Measurements from ENCODE around the gene DPF1.

The DPF1 gene

DNA sequence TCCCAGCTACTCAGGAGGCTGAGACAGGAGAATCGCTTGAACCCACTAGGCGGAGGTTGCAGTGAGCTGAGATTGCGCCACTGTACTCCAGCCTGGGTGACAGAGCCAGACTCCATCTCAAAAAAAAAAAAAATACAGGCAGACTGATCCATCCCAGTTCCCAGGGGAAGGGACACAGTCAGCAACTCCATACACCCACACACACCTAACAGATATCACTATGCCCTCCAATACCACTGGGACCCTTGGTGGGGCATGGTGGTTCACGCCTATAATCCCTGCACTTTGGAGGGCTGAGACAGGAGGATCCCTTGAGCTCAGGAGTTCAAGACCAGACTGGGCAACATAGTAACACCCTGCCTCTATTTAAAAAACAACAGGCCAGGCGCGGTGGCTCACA lies 2.6 kb downstream of the DPF1 start:
- no peak for DNase-seq (ENCODE audit: low spot score)

GRCh38 chr19:38219221-38219620 lies 4.8 kb downstream of the DPF1 start:
- DNase-seq (ENCODE audit: low spot score), result no peak

DNA sequence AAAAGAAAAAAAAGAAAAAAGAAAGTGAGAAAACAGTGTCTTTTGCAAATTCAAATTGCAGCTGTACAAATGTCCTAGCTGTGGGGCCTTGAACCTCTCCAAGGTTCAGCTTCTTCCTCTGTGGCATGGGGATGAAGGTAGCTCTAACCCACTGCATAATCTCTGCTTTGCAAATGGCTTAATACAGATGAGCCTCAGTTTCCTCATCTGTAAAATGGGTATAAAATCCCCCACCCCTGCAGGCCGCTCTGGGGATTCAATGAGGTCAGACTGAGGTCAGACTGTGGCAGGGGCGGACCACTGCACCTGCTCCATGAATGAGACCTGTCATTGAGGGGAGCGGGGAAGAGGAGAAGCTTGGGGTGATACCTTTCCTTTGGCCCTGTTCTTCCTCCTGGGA lies 5.8 kb downstream of the DPF1 start:
- no peak for DNase-seq (ENCODE audit: low spot score)

GRCh38 chr19:38216785-38217641 lies 7.0 kb downstream of the DPF1 start:
- no peak for DNase-seq (ENCODE audit: low spot score)

- DNase-seq (ENCODE audit: low spot score), result no peak
Observed at GRCh38 chr19:38213911-38214625, 10.0 kb downstream of the DPF1 start.

DNA sequence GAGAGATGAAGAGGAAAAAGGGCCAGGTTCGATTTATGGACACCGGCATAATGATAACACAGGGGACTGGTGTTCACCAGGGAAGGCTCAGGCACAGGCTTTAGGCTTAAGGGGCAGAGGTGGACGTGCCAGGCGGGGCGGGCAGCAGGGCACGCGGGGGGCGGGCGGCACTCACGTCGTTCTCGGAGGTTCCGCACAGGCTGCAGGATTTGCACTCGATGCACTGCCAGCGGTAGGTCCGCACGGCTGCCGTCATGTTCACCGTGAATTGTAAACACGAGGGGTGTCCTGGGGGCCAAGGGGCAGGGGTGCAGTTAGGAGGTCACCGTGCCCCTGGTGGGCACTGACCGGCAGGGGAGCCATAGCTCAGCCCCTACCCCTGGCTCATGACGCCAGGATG lies 10.6 kb downstream of the DPF1 start:
- no peak for DNase-seq (ENCODE audit: low spot score)

- no peak for DNase-seq (ENCODE audit: low spot score)
Observed at GRCh38 chr19:38211766-38212165, 12.3 kb downstream of the DPF1 start.

GRCh38 chr19:38211151-38211591 lies 12.9 kb downstream of the DPF1 start:
- DNase-seq (ENCODE audit: low spot score), result no peak

DNA sequence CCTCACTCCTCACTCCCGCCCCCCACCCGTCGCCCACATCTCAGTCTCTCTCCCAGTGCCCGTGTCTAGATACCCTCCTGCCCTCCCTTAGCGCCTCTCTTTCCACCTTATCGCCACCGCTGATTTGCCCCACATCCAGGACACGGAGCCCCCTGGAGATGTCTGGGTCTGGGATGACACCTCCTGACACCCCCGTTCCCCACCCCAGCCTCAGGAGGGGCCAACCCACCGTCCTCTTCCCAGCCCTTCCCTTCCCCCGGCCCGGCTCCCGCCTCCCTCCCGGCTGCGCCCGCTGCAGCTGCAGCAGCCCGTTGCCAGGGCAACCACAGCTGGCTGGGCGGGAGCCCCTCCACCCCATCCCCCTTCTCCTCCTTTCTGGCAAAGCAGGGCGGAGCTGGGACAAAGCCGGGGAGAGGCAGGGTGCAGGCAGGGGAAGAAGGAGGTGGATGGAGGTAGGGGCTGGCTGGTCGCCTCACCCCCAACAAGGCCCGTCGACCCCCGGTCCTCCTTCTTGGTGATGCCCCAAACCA lies 13.5 kb downstream of the DPF1 start:
- no peak for DNase-seq (ENCODE audit: low spot score)

GRCh38 chr19:38209671-38210457 lies 14.2 kb downstream of the DPF1 start:
- no peak for DNase-seq (ENCODE audit: low spot score)

GRCh38 chr19:38209152-38209551 lies 14.9 kb downstream of the DPF1 start:
- DNase-seq (ENCODE audit: low spot score), result no peak

DNA sequence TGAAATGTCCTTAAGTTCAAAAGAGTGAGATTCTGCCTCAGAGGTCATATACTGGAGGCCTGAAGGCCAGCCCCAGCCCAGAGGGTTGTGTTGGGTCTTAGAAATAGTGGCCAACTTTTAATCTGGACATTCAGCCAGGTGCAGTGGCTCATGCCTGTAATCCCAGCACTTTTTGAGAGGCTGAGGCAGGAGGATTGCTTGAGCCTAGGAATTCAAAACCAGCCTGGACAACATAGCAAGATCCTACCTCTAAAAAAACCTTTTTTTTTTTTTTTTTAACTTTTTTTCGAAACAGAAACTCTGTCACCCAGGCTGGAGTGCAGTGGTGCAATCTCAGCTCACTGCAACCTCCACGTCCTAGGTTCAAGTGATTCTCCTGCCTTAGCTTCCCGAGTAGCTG lies 15.5 kb downstream of the DPF1 start:
- DNase-seq (ENCODE audit: low spot score), result no peak

DNA sequence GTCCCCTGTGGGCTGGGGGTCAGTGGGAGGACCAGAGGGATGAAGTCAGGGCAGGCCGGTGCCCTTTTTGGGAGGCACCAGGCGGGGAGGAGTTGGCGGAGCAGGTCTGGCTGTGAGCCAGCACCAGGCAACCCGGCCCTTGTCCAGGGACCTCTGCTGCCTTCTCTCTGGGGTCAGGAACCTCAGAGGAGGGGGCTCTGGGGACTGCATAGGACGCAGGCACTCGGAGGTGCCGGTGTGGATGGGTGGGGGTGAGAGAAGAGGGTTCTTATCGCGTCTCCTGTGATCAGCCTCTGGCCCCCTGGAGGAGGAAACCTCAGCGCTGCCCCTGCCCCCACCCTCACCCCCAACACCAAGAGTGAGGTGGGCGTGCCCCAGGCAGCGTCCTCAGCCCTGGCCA lies 16.5 kb downstream of the DPF1 start:
- DNase-seq (ENCODE audit: low spot score), result no peak

DNA sequence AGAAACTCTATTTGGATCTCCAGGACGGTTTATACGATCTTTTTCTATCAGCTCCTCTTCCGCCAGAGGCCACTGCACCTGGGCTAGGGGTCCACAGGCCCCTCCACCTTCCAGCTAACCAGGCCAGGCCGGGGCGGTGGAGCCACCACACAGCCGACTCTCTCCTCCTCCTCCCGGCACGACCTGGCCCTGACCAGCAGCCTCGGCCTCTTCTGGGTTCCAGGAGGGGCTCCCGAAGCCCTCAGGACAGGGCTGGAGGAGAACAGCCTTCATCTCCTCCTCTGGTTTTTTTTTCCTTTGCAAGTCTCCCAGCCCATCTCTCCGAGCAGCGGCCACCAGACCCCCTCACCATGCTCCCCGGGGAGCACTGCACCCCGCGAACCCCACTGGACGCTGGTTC lies 17.1 kb downstream of the DPF1 start:
- DNase-seq (ENCODE audit: low spot score), result no peak

- no peak for DNase-seq (ENCODE audit: low spot score)
Observed at GRCh38 chr19:38206006-38206745, 17.8 kb downstream of the DPF1 start.

- no peak for DNase-seq (ENCODE audit: low spot score)
Observed at GRCh38 chr19:38204728-38205127, 19.3 kb downstream of the DPF1 start.

- no peak for DNase-seq (ENCODE audit: low spot score)
Observed at GRCh38 chr19:38204096-38204495, 19.9 kb downstream of the DPF1 start.

- no peak for DNase-seq (ENCODE audit: low spot score)
Observed at GRCh38 chr19:38203197-38203596, 20.8 kb downstream of the DPF1 start.

GRCh38 chr19:38202504-38202903 lies 21.5 kb downstream of the DPF1 start:
- no peak for DNase-seq (ENCODE audit: low spot score)

DNA sequence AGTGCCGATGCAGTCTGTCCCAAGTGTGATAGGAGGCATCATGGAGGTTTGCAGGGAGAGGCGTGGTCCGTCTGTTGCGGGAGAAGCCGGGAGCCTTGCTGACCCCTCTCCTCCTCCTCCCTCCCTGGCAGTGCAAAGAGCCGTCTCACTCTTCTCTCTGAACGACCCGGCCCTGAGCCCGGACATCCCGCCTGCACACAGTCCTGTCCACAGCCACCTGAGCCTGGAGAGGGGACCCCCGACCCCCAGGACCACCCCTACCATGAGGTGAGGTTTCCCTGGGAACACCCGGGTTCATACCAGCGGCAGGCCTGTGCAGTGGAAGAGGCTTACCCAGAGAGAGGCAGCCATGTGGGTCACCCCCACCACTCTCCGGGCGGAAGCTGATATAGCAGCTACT lies 22.3 kb downstream of the DPF1 start:
- no peak for DNase-seq (ENCODE audit: low spot score)

DNA sequence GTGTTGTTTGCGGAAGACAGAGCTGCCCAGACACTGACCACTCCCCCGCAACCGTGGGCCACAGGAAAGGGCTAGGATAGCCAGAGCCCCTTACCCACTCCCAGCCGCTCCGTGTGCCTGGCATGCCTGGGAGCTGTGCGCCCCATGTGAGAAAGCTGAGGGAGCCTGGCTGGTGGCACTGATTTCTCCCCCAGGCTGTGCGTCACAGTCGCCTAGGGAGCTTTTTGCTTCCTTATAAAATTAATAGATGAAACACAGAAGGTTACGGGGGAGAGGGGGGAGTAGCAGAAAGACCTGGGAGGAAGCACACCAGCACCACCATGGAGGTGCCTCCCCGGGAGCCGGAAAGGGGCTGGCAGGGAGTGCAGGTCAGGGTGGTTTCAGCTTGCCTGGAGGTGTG lies 24.7 kb downstream of the DPF1 start:
- DNase-seq (ENCODE audit: low spot score), result no peak
